ENCODE measurements around the gene RFTN2.

DNA sequence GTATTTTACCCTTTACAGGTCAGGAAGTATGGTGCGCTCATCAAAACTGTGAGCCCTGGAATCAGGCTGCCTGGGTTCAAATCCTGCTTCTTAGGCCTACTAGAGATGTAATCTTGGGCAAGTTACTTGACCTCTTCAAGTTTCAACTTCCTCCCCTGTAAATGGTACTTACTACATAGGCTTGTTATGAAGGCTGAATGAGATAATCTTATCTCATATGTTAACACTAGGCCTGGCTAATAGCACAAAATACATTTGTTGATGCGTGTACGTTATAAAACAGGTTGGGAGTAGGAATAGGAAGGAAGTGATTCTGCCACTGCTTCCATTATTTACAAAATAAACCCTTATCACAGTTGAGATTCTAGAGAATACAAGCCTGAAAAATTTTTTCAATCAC, 1.7 kb upstream of the RFTN2 start:
- TF ChIP-seq, protein P1, sequence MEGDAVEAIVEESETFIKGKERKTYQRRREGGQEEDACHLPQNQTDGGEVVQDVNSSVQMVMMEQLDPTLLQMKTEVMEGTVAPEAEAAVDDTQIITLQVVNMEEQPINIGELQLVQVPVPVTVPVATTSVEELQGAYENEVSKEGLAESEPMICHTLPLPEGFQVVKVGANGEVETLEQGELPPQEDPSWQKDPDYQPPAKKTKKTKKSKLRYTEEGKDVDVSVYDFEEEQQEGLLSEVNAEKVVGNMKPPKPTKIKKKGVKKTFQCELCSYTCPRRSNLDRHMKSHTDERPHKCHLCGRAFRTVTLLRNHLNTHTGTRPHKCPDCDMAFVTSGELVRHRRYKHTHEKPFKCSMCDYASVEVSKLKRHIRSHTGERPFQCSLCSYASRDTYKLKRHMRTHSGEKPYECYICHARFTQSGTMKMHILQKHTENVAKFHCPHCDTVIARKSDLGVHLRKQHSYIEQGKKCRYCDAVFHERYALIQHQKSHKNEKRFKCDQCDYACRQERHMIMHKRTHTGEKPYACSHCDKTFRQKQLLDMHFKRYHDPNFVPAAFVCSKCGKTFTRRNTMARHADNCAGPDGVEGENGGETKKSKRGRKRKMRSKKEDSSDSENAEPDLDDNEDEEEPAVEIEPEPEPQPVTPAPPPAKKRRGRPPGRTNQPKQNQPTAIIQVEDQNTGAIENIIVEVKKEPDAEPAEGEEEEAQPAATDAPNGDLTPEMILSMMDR (IDR thresholded peaks at IDR 0.05; ENCODE audit: low read length): no peak
- no peak for TF ChIP-seq EZH2 (optimal IDR thresholded peaks at IDR 0.05; ENCODE audit: low read depth, low read length)
